Stimulated activated memory B cell treated with anti-CD40 and anti-IgM and Interleukin-4, amounts not matched to agents 10 μg/mL and 1 μg/mL and 100 μg/mL, for 72 hours (primary cell): ENCODE measurements around the gene ADGRB3.
"Not testable (repeated sequence)": the region's sequence is repeated elsewhere in the genome, so short reads cannot be mapped to it uniquely, and the experiment has no call there.

Source experiments
- ATAC-seq: fragments of 150-1000 bp; cut with Tn5 transposase; 2 replicates; pipeline ENCODE4 v1.10.0; 2021
- H3K27ac Mint-ChIP-seq: one replicate; pipeline ENCODE4 v1.8.0; 2022; ENCODE audit warnings: mild to moderate bottlenecking, mixed read lengths
- H3K27me3 Mint-ChIP-seq: one replicate; pipeline ENCODE4 v1.8.0; 2022; ENCODE audit warnings: mixed read lengths
- H3K36me3 Mint-ChIP-seq: one replicate; pipeline ENCODE4 v1.8.0; 2022; ENCODE audit warnings: mixed read lengths
- H3K4me1 Mint-ChIP-seq: one replicate; pipeline ENCODE4 v1.8.0; 2022; ENCODE audit warnings: mixed read lengths
- H3K4me3 Mint-ChIP-seq: one replicate; pipeline ENCODE4 v1.8.0; 2022; ENCODE audit warnings: mild to moderate bottlenecking, moderate library complexity, mixed read lengths
- H3K9me3 Mint-ChIP-seq: one replicate; pipeline ENCODE4 v1.8.0; 2022; ENCODE audit warnings: mixed read lengths

ADGRB3 gene

GRCh38 chr6:69421269-69421668 is 786.2 kb downstream of the ADGRB3 start:
- Mint-ChIP-seq H3K4me3 (no peak overlapping the region), H3K27ac (no peak overlapping the region), H3K4me1 (no peaks in the 10 kb centered on the region), H3K9me3 (peaks cover 3% of the 10 kb centered on the region), H3K27me3 (no peaks in the 10 kb centered on the region), H3K36me3 (no peaks in the 10 kb centered on the region)
- no peak for ATAC-seq

GRCh38 chr6:69422020-69422419 is 786.9 kb downstream of the ADGRB3 start:
- no peak for ATAC-seq
- H3K36me3 Mint-ChIP-seq = no peaks in the 10 kb centered on the region
- no peak overlapping the region for H3K27ac Mint-ChIP-seq
- H3K27me3 Mint-ChIP-seq = no peaks in the 10 kb centered on the region
- H3K4me1 Mint-ChIP-seq = no peaks in the 10 kb centered on the region
- no peak overlapping the region for H3K4me3 Mint-ChIP-seq
- peaks cover 3% of the 10 kb centered on the region for H3K9me3 Mint-ChIP-seq

- no peaks in the 10 kb centered on the region for H3K36me3 Mint-ChIP-seq
- no peak overlapping the region for H3K4me3 Mint-ChIP-seq
- no peak for ATAC-seq
- peaks cover 3% of the 10 kb centered on the region for H3K9me3 Mint-ChIP-seq
- no peak overlapping the region for H3K27ac Mint-ChIP-seq
- no peaks in the 10 kb centered on the region for H3K4me1 Mint-ChIP-seq
- H3K27me3 Mint-ChIP-seq = no peaks in the 10 kb centered on the region
These were observed 787.4 kb downstream of the ADGRB3 start for GRCh38 chr6:69422475-69422874.

GRCh38 chr6:69423785-69424184 is 788.7 kb downstream of the ADGRB3 start:
- no peak for ATAC-seq
- Mint-ChIP-seq H3K4me1 (no peaks in the 10 kb centered on the region), H3K27ac (no peak overlapping the region), H3K36me3 (no peaks in the 10 kb centered on the region), H3K4me3 (no peak overlapping the region), H3K27me3 (no peaks in the 10 kb centered on the region), H3K9me3 (no peaks in the 10 kb centered on the region)

- ATAC-seq = no peak
- Mint-ChIP-seq H3K27me3 (no peaks in the 10 kb centered on the region), H3K36me3 (no peaks in the 10 kb centered on the region), H3K27ac (no peak overlapping the region), H3K4me3 (no peak overlapping the region), H3K4me1 (no peaks in the 10 kb centered on the region), H3K9me3 (peaks cover 2% of the 10 kb centered on the region)
These were observed 789.5 kb downstream of the ADGRB3 start for GRCh38 chr6:69424581-69424980.

GRCh38 chr6:69427882-69428281 is 792.8 kb downstream of the ADGRB3 start:
- Mint-ChIP-seq H3K36me3 (no peaks in the 10 kb centered on the region), H3K4me3 (no peak overlapping the region), H3K9me3 (peaks cover 2% of the 10 kb centered on the region), H3K4me1 (no peaks in the 10 kb centered on the region), H3K27me3 (no peaks in the 10 kb centered on the region), H3K27ac (no peak overlapping the region)
- ATAC-seq = no peak

- not testable (repeated sequence) for H3K27ac Mint-ChIP-seq, H3K9me3 Mint-ChIP-seq, H3K27me3 Mint-ChIP-seq, H3K4me3 Mint-ChIP-seq, ATAC-seq, H3K4me1 Mint-ChIP-seq, H3K36me3 Mint-ChIP-seq
These were observed 797.1 kb downstream of the ADGRB3 start for GRCh38 chr6:69432168-69432567.

- ATAC-seq, H3K27me3 Mint-ChIP-seq: not testable (repeated sequence)
These were observed 798.0 kb downstream of the ADGRB3 start for GRCh38 chr6:69433116-69433515.

GRCh38 chr6:69438113-69438512 is 803.0 kb downstream of the ADGRB3 start:
- Mint-ChIP-seq H3K4me1 (no peaks in the 10 kb centered on the region), H3K27ac (no peak overlapping the region), H3K36me3 (no peaks in the 10 kb centered on the region)

More at GRCh38 chr6:69433116-69433515, 798.0 kb downstream of the ADGRB3 start:
- H3K36me3 Mint-ChIP-seq, H3K9me3 Mint-ChIP-seq, H3K27ac Mint-ChIP-seq, H3K4me3 Mint-ChIP-seq, H3K4me1 Mint-ChIP-seq: not testable (repeated sequence)

More at GRCh38 chr6:69438113-69438512, 803.0 kb downstream of the ADGRB3 start:
- ATAC-seq = no peak
- Mint-ChIP-seq H3K9me3 (peaks cover 8% of the 10 kb centered on the region), H3K4me3 (no peak overlapping the region), H3K27me3 (no peaks in the 10 kb centered on the region)
